GM15510 (cell line): ENCODE data around the gene PANK2.

ENCODE experiments used
- POLR2A ChIP-seq: IDR thresholded peaks from 3 replicates; pipeline ENCODE4 v1.6.1; 2011; ENCODE audit warnings: borderline replicate concordance; ENCODE audit not compliant: insufficient read length; ENCODE audit errors: extremely low read depth

The PANK2 gene

GRCh38 chr20:3890999-3891929, 2.1 kb downstream of the PANK2 start:
- TF ChIP-seq POLR2A: no peak

- TF ChIP-seq POLR2A: no peak
These were observed 5.6 kb downstream of the PANK2 start for GRCh38 chr20:3894796-3895195.

GRCh38 chr20:3896302-3896701, 7.1 kb downstream of the PANK2 start:
- no peak for TF ChIP-seq POLR2A

- no peak for TF ChIP-seq POLR2A
These were observed 7.8 kb downstream of the PANK2 start for GRCh38 chr20:3896853-3897583.

- TF ChIP-seq POLR2A: no peak
These were observed 9.5 kb downstream of the PANK2 start for GRCh38 chr20:3898639-3899038.

- no peak for TF ChIP-seq POLR2A
These were observed 11.0 kb downstream of the PANK2 start for GRCh38 chr20:3900187-3900604.

- no peak for TF ChIP-seq POLR2A
These were observed 12.0 kb downstream of the PANK2 start for GRCh38 chr20:3901028-3901705.

GRCh38 chr20:3901706-3902440, 12.7 kb downstream of the PANK2 start:
- TF ChIP-seq POLR2A: no peak

GRCh38 chr20:3902446-3902845, 13.3 kb downstream of the PANK2 start:
- no peak for TF ChIP-seq POLR2A

GRCh38 chr20:3904224-3904623, 15.0 kb downstream of the PANK2 start:
- TF ChIP-seq POLR2A: no peak

- no peak for TF ChIP-seq POLR2A
These were observed 15.7 kb downstream of the PANK2 start for GRCh38 chr20:3904857-3905256.

- no peak for TF ChIP-seq POLR2A
These were observed 19.5 kb downstream of the PANK2 start for GRCh38 chr20:3908667-3909066.

- no peak for TF ChIP-seq POLR2A
These were observed 20.8 kb downstream of the PANK2 start for GRCh38 chr20:3909952-3910366.

- TF ChIP-seq POLR2A: no peak
These were observed 21.7 kb downstream of the PANK2 start for GRCh38 chr20:3910853-3911252.
